Stimulated activated CD8-positive, alpha-beta memory T cell treated with anti-CD3 and anti-CD28 coated beads, Interleukin-12 subunit alpha, Interleukin-12 subunit beta, amount 100 ng/mL, for 24 hours (primary cell): ENCODE results near the gene BAG5.

Source experiments
- DNase-seq: peaks from one replicate; pipeline ENCODE4 v3.0.0-alpha.2; 2020; ENCODE audit errors: extremely low read depth

BAG5 gene

DNA sequence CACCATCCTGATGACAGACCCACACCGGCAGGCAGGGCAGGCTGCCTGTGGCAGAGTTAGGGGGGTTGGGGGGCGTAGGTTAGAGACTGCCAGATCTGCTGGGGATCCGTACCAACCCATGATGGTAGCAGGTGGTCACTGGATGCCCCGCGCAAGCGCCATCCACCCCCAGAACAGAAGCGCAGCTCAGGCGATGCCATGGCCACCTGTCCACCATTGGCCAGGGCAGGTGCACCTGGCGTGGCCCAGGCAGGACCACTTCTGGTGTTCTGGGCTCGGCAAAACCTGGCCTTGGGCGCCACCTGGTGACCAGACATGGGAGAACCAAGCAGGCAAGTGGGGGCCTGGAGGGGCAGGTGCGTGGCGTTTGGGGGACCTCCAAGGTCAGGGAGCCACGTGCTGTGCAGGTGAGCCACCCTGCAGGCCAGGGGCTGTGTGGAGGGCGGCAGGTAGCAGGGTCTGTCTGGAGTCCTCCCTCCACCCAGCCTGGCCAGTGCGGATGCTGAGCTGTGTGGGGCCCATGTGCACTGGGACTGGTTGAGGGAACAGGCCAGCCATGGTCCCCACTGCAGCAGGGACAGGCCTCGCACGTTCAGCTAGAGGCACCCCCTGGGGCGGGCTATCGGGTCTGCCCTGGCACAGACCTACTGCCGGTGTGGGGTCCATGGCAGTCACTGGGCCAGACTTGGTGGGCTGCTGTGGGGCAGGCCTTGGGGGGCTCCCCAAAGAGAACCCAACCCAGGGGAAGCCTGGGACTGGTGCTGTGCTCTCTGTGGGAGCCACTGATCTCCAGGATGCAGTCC, 15.6 kb downstream of the BAG5 start:
- DNase-seq: peak; percentile 39

DNA sequence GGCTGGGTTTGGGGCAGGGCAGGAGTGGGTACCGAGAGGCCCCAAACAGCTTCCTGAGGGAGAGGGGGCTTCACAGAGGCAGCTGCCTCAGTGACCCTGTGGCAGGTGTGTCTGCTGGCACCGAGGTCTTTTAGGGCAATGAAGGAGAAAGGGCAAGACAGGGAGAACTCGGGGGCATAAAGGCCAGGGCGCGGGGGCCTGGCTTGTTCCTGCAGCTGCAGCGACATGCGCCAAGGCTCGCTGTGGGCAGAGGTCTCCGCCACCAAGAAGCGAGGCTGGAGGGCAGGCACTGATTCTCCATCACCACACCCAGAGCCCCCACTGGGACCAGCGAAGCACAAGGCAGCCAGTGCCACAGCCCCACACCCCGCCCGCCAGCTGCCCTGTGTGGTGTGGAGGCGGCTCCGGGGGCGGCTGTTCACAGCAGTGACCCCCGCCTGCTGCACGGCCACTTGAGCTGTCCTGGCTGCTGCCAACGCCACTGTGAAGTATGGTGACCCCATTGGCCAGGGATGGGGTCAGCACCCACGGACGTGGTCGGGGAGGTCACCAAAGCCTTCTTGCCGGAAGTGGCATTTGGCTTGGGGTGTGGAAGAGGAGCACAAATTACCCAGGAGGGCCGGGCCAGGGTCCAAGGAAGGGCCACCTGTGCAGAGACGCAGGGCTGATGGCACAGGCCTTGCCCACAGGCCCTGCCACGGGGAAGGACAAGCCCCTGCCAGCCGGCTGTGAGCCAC, 16.4 kb downstream of the BAG5 start:
- DNase-seq: no peak

DNA sequence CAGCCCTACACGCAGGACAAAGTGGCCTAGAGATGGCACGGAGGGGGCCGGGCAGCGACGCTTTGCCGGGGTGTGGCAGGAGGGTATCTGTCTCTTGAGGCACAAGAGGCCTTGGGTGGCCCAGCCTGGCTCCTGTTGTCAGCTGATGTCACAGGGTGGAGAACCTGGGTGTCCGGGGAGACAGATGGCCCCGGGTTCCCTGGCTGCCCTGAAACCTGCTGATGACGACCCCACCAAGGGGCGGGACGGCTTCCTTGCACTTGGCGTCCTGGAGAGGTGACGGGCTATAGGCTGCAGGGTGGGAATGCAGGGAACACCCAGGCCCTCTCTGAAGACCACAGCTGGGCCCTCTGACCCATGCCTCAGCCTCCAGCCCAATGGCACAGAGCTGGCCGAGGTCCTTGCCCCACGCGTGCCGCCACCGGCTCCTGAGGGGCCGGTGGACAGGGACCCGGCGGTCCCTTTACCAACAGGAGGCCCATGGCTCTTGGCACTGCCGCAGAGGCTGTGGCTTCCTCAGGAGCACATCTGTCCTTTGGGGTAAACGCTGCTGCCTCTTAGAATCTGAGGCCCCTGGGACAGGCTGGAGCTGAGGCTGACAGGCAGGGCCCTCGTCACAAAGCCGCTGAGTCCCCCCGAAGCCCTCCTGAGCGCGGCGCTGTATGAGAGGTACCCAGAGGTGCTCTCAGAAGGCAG, 17.1 kb downstream of the BAG5 start:
- DNase-seq: no peak

DNA sequence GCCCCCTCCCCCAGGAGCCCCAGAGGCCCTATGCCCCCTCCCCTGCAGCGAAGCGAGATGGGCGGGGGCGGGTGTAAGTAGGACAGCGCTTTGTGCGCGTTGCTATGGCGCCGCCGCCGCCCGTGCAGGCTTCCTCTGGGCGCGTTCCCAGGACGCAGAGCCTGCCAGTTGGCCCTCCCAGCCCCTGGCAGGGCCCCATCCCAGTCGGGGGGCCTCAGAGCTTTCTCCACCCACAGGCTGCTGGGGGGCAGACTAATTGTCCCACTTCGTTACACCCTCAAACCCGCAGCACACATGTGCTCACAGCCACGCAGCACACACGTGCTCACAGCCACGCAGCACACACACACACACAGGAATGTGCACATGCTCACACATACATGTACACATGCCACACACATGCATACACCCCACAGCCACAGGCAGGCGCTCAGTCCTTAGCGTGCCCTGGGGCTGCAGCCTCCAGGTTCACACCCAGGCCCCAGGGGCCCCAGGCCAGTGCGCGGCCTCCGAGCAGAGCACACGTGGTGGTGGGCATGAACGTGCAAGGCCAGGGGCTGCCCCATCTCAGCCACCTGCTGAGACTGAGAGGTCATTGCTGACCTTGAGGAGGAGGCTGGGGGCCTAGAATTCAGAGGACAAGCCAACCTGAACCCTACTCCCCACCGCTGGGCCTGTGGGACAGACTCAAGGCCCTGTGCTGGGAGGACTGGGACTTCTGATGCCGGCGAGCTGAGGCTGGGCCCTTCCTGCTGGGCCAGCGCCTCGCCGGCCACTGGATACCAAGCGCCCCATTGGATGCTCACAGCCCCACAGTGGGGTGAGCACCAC, 17.9 kb downstream of the BAG5 start:
- no peak for DNase-seq

DNA sequence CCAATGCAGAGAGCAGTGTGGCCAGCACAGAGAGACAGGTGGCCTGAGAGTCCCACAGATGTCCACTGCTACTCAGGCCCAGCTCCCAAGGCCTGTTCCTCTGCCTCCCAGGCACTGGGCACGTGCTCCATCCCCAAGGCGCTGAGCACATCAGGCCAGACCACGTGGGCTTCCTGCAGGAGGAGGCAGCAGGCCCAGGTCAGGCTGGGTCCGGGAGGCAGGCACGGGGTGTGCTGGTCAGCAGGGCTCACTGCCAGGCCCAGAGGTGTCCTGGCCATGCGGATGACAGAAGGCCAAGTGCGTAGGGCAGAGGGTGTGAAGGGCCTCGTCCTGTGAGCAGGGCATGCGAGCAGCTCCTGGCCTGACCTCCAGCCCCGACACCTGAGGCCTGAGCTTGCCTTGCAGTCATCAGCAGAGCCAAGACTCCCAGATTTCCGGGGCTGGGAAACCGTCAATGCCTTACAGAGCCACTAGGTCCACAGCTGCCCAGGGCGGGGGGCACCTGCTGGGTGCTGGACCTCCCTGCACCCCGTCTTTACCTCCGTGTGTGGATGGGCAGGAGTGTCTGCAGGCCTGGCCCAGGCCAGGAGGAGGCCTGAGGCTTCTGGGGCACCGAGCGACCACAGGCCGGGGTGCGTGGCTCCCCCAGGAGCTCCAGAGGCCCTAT, 18.6 kb downstream of the BAG5 start:
- no peak for DNase-seq

DNA sequence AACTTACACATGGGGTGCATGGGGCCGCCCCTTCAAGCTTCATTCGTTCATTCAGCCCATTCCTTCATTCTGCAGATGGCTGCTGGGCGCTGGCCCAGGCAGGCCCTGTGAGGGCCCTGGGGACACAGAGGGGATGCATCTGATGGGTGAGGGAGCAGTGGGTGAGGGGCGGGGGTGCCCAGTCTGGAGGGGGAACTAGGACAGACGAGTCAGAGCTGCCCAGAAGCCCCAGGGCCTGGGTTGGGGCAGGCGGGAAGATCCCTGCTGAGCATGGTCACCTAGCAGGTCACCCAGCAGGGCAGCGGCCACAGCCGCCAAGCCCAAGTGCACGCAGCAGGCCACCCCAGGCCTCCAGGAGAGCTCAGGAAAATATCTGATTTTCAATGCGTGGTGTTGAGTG, 19.3 kb downstream of the BAG5 start:
- no peak for DNase-seq

DNA sequence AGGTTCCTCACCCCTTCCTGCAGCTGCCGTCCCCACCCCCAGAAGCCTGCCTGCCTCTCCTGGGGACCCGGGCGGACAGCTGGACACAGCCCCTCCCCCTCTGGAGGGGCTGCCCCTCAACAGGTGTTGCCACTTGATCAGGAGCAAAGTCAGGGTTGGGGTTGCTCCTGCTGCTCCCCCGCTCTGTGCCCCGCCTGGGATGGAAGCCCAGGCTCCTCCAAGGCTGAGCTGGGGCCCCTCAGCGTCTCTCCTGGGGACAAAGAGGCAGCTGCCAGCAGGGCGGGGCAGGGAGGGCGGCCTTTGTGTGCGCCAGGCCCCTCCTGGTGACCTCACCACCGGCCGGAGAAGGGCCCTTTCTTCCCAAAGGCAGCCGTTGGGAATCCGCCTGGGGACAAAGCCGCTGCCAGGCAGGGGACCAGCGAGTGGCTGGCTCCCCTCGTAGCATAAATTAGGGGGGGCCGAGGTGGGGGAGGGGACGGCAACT, 19.8 kb downstream of the BAG5 start:
- no peak for DNase-seq

DNA sequence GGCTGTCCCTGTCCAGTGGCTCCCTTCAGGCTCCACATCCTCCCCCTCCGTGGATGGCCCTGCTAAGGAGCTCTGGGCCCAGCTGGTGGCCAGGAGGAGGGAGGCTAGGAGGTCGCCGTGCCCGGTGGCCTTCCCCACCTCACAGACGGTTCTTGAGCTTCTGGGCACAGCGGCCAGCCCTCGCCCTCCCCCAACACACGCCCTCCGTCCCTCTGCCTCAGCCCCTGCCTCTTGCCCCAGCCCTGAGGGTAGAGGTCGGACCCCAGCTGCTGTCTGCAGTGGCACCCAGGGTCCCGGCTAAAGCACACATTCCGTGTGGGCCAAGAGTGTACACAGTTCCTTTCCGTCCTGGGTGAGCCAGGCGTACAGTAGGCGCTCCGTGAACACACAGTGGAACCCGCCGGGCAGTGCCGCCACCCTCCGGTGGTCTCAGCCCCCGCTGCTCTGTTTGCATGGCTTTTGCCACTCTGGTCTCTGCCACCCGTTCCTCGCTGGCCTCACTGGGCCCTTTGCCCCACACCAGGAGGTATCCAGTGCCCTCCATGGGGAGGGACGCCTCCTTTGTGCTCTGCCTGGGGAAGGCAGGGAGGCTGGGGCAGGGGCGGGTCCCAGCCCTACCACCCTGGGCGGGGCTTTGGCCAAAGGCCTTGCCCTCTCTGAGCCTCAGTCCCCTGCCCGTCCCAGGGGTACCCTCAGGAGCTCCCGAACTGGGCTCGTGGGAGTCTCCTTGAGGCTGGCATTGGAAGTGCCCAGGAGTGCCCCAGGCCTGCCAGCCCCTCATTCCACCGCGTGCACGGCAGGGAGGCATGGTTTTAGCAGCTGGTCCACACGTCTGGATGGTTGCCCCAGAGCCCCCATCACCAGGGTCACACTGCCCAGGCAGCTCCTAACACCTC, 20.5 kb downstream of the BAG5 start:
- no peak for DNase-seq

DNA sequence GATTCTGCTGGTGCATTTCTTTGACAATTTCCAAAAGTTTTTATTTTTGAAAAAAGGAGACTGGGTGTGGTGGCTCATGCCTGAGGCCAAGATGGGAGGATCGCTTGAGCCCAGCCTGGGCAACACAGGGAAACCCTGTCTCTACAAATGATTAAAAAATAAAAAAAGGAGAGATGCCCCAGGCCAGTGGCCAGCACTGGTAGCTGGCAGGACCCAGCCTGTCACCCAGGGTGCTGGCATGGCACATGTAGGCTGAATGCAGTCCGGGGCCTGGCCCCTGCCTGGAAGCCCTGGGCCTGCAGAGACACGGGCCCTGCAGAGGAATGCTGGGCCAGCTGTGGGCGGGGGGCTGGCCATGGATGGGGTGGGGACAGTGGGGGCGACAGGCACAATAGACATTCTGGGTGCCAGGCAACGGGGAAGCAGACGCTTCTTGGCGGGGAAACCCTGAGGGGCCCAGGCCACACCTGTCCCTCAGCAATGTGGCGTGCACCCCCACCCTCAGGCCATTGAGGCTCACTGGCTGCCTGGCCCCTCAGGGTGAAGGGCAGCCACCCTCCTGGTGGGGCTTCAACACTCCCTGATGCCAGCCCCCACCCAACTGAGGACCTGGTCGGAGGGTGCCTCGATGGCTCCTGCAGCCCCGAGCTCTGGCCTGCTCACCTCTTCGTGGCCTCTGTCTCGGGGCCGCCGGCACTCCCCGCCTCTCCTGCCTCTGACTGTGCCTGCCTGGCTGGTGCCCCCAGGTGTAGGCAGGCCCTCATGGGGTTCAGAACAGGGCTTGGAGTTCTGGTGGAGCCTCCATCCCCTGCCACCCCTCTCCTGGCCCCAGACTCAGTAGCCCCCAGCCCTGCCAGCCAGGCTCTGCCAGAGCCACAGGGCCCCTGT, 21.4 kb downstream of the BAG5 start:
- DNase-seq: no peak

DNA sequence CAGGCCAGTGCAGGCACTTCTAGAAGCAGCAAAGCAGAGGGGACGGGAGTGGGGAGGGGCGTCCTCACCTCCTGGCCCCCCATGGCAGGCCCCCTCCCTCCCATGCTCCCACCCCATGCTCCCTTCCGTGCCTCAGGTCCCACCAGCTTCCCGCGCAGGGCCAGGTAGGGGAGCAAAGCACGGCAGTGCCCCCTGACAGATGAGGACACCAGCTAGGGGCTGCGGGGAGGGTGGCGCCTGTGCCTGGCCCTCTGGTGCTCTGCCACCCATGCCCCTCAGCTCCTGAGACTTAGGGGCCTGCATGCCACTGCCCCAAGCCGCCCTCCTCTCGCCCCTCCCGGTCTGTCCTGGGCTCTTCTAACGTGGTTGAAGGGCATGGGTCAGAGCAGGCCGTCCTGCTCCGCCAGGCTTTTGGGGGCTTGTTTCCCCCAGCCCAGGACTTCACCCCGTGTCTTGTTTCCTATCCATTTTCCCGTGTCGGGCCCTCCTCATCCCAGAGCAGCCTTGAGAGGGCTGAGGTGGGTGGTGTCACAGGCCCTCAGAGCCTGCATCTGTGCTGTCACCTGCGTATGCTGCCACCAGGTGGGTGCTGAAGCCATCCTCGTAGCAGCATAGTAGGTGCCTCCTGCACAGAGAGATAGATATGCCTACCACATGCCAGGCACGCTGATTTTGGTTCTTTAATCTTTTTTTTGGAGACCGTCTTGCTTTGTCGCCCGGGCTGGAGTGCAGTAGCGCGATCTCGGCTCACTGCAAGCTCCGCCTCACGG, 23.2 kb downstream of the BAG5 start:
- DNase-seq: no peak

DNA sequence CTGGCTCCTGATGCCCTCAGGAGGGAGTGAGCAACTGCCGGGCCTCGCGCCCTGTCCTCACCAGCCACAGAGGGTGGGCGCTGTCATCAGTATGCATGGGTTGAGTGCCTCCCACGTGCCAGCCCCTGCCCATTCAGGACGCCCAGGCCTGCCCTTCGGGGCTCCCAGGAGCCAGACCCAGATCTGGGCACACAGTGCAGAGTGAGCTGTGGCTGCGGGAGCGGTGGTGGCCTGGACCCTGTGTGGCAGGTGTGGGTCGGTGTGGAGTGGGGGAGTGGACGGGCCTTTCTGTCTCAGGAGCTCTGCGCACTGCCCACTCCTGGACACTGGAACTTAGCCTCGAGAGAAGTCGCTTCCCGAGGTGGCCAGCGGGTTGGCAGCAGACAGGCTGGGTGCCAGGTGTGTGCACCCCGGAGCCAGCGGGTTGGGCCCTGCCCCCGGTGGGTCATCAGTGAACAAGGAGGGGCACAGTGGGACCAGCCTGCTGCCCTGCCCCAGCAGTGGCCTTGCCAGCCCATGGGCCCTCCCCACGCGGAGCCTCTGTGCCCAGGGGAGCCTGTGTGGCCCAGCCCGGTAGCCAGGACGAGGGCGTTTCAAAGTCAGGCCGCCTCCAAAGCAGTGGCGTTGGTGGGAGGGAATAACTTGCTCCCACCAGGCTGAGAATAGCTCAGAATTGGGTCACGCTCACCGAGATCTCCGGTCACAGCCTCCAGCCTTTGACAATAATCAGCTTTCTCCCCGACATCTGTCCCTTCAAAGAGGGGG, 24.0 kb downstream of the BAG5 start:
- no peak for DNase-seq

DNA sequence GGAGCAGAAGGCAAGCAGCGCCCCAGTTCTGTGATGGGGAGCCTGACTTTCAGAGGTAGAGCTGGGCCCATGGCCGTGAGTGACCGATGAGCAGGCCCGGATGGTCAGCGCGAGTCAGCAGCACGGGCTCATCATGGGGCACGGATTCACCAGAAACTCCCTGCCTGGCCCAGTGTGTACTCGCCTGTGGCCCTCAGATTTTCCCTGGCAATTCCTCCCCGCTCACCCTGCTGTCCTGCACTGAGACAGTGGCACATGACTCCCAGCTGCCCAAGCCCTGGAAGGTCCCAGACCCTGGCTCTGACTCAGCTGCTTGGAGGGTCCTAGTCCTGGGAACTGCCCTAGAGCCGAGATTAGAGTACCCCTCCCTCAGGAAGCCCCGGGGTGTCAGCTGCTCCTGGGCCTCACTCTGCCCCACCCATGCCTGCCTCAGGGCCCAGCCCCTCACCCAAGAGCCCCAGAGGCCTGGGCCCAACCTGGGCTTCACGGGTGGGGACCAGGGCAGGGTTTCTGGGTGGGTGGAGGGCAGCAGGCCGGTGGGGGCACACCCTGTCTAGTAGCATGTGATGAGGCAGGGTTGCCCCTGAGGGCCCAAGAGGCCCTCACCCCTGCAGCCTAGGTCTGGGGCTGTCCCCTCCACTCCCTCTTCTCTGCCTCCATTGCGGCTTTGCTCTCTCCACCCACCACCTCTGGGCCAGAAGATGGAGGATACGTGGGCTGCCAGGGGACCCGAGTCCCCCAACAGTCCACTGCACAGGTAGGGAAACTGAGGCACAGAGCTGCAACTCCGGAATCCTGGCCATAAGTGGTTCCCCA, 25.1 kb downstream of the BAG5 start:
- DNase-seq: no peak

DNA sequence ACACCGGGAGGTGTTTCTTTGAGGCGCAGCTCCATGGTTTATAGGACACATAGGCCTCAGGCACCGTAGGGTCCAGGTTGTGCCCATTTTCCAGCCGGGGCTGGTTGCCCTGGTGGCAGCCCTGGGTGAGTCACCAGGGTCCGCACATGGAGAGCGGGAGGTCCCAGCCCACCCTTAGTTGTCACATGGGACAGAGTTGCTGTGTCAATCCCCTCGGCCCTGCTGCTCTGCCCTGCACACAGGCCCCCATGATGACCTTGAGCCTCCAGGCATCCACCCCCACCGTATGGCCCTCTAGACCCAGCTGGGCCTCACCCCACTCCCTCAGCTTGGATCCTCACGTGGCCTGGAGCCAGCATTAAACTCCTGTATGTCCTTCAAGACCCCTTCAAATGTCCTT, 25.8 kb downstream of the BAG5 start:
- DNase-seq: no peak

DNA sequence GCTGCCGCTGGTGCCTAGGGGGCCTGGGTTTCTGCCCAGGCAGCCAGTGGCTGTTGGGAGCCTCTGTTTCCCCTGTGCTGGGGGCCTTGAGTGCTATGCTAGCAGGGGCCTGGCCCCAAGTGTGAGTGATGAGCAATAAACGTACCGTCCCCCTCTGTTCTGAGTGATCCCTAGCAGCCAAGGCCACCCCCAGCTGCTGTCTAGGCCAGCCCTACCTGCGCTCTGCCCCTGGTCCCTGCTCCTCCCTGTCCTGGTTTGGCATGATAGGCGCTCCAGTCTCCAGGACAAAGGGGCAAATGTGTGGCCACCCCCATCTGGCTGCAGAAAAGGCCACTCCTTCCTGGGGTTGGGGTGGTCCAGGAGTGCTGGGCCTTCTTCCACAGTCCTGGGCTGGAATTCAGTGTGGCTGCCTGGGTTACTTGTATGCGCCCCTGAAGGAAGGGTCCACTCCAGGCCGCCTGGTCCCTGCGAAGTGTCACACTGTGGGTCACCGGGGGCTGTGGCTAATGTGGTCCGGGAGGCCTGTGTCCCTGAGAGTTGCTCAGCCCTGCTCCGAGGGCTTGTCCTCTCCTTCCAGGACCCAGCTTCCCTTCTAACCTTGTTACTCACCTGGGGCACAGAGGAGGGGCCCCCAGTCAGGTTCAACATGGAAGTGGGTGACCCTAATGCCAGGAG, 26.4 kb downstream of the BAG5 start:
- DNase-seq: no peak

DNA sequence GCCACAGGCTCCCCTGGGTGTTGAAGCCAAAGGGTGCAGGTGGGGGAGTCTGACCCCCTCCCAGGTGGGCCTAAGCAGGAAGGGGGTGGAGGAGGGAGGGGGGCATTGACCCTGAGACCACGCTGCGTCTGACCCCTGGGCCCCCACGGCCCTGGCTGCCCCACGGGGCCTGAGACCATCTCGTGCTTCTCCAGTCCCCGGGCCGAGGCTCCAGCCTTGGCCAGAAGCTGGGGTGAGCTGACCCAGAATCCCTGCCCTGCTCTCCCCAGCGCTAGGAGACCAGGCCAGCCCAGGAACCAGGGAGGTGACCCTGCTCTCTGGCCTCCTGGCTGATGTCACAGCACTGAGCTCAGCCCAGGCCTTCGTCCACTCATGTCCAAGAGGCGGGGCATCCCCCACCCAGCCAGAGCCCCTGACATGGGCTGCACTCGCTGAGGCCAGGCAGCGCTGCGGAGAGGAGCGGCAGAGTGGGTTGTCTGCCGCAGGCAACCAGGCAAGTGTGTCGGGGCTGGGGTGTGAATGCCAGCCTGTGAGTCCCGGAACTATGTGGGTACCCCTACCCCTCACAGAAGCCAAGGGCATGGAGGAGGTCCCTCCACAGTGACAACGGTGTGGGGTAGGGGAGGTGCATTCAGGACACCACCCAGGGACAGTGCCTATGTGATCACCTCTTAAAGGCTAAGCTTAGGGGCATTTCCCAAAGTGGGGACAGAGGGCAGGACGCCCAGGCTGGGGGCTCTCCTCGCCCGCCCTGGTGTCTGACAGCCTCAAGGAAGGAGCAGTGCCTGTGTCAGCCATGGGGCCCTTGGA, 27.2 kb downstream of the BAG5 start:
- no peak for DNase-seq
